ENCODE results near the gene ABTB1.
"Not testable (repeated sequence)": the region's sequence is repeated elsewhere in the genome, so short reads cannot be mapped to it uniquely, and the experiment has no call there.

ABTB1 gene

DNA sequence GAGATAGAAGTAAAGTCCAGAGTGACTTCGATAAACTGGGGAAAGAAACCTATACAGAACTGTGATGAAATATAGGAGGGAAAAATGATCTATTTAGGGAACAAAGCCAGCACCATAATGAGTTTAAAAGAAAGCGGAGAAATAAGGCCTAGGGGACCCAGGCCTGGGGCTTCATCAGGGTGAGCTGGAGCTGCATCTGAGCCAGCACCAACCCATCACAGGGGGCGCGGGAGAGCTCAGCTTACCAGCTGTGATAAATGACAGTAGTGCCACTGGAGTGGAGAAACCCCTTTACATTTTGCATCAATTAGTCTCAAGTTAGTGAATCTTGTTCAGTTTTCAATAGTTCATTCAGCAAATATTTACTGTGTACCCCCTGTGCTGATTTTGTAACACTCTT, 22.5 kb upstream of the ABTB1 start:
- no peak for DNase-seq

GRCh38 chr3:127651516-127652172, 21.1 kb upstream of the ABTB1 start:
- DNase-seq = no peak

GRCh38 chr3:127652246-127652995, 20.3 kb upstream of the ABTB1 start:
- peak; percentile 59 for DNase-seq

DNA sequence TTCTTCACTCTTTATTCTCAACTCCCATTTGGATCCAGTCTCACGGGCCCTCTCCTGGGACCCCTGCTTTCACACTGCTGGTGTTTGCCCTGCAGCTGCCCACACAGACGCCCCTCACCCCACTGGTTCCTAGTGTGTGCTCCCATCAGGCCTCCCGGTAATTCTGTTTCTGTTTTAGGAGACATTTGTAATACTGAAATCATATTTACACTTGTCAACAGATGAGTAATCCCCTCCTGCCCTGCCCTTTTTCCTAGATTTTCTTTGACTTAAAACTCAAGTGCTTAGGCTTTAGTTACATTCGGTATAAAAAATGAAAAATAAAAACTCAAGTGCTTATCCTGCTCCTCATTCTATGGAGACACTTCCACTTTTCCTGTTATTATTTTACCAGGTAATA, 18.4 kb upstream of the ABTB1 start:
- DNase-seq = no peak

- not testable (repeated sequence) for DNase-seq
These were observed 17.8 kb upstream of the ABTB1 start for GRCh38 chr3:127654993-127655392.

DNA sequence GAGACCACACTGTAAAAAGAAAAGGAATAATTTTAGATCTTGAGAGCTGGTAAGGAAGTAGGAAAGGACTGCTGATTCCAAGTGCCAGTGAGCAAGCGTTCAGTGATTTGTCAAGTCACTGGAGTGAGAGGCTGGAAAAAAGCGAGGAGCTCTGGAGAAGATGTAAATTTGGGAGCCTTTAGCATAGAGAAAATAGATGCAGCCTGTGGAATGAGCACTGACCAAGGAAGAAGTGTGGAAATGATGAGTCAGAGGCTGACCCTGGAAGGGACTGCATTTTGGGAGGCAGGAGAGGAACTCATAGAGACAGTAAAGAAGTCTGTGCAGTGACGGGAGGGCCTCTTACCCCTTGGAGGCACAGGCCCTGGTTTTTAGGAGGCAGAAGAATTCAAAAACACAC, 17.1 kb upstream of the ABTB1 start:
- DNase-seq = peak; percentile 74

DNA sequence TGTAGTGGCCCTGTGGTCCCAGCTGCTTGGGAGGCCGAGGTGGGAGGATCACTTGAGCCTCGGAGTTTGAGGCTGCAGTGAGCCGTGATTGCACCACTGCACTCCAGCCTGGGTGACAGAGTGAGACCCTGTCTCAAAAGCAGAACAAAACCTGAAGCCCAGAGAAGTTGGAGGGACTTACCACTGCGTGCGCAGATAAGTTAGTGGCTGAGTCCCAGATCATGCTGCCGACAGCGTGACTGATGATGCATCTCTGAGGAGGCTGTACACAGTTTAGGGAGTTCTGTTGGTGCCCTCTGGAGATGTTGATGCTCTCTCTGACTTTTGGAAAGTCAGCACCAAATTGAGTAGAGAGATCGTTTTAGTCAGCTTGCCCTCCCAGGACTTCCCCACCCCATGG, 15.8 kb upstream of the ABTB1 start:
- no peak for DNase-seq

GRCh38 chr3:127658234-127658633, 14.5 kb upstream of the ABTB1 start:
- peak; percentile 62 for DNase-seq

DNA sequence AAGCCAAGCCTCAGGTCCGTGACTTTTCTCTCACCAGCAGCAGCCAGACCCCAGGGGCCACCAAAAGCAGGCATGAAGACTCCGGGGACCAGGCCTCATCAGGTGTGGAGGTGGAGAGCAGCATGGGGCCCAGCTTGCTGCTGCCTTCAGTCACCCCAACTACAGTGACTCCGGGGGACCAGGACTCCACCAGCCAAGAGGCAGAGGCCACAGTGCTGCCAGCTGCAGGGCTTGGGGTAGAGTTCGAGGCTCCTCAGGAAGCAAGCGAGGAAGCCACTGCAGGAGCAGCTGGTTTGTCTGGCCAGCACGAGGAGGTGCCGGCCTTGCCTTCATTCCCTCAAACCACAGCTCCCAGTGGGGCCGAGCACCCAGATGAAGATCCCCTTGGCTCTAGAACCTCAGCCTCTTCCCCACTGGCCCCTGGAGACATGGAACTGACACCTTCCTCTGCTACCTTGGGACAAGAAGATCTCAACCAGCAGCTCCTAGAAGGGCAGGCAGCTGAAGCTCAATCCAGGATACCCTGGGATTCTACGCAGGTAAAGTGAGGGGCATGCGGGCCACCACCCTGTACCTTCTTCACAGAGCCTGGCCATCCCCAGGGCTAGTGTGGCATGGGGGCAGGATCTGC, 12.0 kb upstream of the ABTB1 start:
- no peak for DNase-seq

GRCh38 chr3:127661600-127661999, 11.2 kb upstream of the ABTB1 start:
- DNase-seq = no peak

GRCh38 chr3:127662001-127662469, 10.7 kb upstream of the ABTB1 start:
- peak; percentile 16 for DNase-seq

DNA sequence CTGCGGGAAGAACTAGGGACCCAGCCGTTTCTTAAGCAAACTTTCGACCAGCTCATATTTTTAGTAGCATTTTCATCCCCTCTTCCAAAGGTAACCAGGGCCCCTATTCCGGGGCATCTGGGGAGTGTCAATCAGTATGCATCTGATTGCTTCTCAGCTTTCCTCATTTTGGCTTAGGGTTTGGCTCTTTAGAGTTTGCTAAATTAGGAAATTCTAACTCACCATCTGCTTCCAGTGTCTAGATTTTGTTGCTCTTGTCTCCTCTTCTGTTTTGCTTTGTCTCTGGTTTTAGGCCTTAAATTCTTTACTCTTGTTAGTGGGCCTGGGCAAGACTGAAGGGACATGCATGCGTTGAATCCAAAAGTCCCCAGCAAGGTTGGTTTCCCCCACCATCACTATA, 9.6 kb upstream of the ABTB1 start:
- no peak for DNase-seq

- DNase-seq = no peak
These were observed 7.6 kb upstream of the ABTB1 start for GRCh38 chr3:127665165-127665564.

GRCh38 chr3:127665586-127665985, 7.2 kb upstream of the ABTB1 start:
- no peak for DNase-seq

DNA sequence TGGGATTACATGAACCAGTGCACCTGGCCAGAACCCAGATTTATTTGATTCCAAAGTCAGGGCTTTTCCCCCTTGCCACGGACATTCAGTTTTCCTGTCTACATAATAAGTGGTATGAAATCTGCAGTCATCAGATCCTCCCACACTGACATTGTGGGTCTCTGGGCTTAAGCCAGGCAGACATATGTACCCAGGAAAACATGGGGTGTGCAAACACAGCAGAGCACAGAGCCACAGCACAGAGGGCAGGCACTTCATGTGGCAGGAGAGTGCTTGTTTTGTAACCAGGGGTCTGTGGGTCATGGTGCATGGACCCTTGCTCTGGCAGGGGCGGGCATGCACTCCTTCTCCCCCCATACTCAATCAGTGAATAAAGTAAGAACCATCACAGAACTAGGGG, 6.1 kb upstream of the ABTB1 start:
- no peak for DNase-seq

- no peak for DNase-seq
These were observed 5.6 kb upstream of the ABTB1 start for GRCh38 chr3:127667119-127667681.

DNA sequence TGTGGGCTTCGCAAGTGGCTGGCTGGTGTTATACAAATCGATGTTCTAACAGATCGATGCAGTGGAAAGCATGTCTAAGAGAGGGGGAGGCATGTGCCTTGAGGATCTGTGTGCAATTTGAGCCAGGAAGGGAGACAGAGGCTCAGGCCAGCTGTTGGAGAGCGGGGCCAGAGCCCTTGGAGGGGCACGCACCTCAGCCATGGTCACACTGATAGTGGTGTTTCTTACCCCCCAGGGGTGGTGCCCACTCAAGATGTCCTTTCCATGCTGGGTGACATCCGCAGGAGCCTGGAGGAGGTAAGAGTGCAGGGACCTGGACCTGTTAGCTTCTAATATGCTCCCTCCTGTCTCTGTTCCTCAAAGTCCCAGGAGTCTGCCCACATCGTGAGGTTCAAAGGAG, 3.8 kb upstream of the ABTB1 start:
- no peak for DNase-seq

DNA sequence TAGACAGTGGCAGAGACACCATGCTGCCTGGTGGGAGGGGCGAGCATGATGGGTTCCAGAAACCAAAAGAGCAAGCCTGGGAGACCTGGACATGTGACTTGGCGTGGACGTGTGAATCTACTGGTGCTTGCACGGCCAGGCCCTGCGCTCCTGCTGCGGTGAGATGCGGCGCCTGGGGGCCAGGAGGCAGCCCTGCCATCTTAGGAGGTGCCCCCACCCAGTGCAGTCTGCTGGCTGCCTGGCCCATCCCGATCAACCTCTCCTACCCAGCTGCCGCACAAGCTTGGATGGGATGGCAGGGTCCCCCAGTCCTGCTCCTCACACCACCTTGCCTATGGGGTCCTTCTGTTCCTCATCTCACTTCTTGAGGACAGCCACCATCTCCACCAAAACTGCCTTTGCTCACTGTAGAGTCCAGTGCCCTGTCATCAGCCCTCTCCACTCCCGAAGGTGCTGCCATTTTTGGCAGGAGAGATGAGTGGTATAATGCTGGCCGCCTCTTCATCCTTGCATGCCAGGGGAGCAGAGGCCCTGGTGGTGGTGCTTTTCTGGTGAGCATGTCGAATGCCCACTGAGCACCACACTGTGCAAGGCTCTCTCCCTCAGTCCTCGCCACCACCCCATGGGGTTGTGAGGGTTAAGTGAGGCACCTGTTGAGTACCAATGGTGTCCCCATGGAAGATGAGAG, 3.1 kb upstream of the ABTB1 start:
- no peak for DNase-seq

DNA sequence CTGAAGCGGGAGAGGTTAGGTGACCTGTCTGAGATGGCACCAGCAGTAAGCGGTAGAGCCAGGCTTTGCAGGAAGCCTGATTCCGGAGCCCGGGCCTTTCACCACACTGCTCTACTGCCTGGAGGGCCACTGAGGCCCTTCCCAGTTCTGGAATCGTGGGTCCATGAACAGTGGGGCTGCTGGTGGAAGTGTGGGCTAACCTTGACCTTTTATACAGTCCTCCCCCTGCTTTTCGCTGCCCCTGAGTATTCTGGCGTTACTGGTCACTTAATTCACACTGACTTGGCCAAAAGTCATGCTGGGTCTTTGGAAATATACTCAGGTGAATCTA, 2.6 kb upstream of the ABTB1 start:
- DNase-seq = no peak

DNA sequence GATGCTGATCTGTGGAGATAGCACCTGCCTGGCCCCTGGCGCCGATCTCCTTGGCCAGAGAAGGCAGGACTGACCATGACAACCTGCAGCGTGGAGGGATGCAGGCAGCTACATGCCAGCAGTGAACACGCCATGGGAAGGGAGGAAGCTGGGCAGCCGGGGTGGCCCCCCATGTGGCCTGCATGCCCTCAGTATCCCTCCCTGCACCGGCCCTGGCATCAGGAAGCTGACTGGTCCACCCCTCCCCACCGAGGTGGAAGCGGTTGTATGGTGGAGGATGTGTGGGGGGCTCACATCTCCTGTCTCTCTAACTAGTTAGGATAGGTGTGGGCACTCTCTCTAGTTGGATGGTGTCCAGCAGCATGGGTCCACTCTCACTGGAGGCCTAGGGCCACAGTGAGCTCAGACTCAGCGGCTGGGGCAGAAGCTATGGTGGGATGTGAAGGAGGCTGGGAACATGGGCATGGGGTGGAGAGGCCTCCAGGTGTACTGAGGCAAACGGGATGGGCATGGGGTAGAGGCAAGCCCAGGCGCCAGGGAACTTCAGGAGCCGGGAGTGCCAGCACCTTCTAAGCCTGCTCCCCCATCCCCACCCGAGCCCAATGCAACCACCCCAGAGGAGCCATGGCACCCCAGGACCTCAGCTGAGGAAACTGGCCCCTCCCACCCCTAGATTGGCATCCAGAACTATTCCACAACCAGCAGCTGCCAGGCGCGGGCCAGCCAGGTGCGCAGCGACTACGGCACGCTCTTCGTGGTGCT, 1.8 kb upstream of the ABTB1 start:
- DNase-seq = no peak

DNA sequence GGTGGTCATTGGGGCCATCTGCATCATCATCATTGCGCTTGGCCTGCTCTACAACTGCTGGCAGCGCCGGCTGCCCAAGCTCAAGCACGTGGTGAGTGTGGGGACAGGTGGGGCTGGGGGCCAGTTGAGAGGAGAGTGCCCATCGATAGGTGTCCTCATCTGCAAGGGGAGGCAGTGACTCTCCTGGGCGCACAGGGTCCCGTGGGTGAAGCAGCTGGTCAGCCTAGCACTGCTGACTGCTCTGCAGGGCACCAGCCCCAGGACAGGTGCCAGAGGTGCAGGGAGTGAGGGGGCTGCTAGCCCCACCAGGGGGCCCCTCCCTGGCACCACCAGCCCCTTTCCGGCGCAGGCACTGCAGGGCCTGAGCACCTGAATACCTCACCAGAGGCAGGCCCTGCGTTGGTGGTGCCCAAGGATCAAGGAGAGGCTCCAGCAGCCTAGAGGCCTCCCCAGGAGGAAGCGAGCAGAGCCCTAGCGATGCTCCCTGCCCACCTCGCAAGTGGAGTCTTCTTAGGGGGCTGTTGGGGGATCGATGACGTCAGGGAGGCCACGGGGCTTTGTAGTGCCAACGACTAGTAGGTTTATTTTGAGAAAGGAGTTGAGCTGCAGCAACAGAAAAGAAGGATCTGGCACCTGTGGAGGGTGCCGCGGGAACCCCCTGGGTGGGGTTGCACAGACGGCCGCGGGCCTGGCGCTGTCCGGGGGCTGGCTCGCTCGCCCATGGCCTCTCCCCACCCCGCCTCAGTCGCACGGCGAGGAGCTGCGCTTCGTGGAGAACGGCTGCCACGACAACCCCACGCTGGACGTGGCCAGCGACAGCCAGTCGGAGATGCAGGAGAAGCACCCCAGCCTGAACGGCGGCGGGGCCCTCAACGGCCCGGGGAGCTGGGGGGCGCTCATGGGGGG, 976 bp upstream of the ABTB1 start:
- DNase-seq = no peak
